ENCODE data around the gene NR4A2.

- TF ChIP-seq POLR2A (IDR thresholded peaks at IDR 0.05) (no peak), CTCF (IDR thresholded peaks at IDR 0.05) (no peak)
Measured at GRCh38 chr2:156346731-156347130, 14.2 kb upstream of the NR4A2 start.

Data from heart left ventricle (tissue), 13 donors.